HCT116 (cell line): ENCODE results near the gene TEFM.

Source experiments
- ATF3 ChIP-seq: IDR thresholded peaks from 2 replicates; pipeline ENCODE4 v1.6.1; 2012
- CEBPB ChIP-seq: IDR thresholded peaks from 2 replicates; pipeline ENCODE4 v1.6.1; 2012; ENCODE audit warnings: low read depth
- CTCF ChIP-seq, 3 experiments: fragments of 200-600 bp in 1 of 3; sonication (generic) in 1 of 3; IDR thresholded peaks in 2 of 3; conservative IDR thresholded peaks in 1 of 3; 2 replicates each; pipeline ENCODE4 v1.5.1; 2012 to 2017; ENCODE audit warnings: low read depth in 2 of 3, low read length in 2 of 3, antibody characterized with exemption in 1 of 3, borderline replicate concordance in 1 of 3, control low read depth in 1 of 3, mild to moderate bottlenecking in 1 of 3, mixed read lengths in 1 of 3, mixed run types in 1 of 3, moderate library complexity in 1 of 3; ENCODE audit not compliant: insufficient read depth in 1 of 3
- ELF1 ChIP-seq: IDR thresholded peaks from 2 replicates; pipeline ENCODE4 v1.6.1; 2012; ENCODE audit warnings: low read depth, borderline replicate concordance
- EZH2 ChIP-seq: fragments of 200-600 bp; sonication (generic); IDR thresholded peaks from 2 replicates; pipeline ENCODE4 v1.6.1; 2017; ENCODE audit warnings: antibody characterized with exemption, mixed run types
- EZH2phosphoT487 ChIP-seq: fragments of 200-600 bp; IDR thresholded peaks from 2 replicates; pipeline ENCODE4 v1.6.1; 2018; ENCODE audit warnings: antibody characterized with exemption, borderline replicate concordance
- JUND ChIP-seq: IDR thresholded peaks from 2 replicates; pipeline ENCODE4 v1.6.1; 2012
- MAX ChIP-seq: IDR thresholded peaks from 2 replicates; pipeline ENCODE4 v1.6.1; 2012
- POLR2A ChIP-seq: IDR thresholded peaks from 2 replicates; pipeline ENCODE4 v1.7.0; 2011; ENCODE audit warnings: borderline replicate concordance; ENCODE audit not compliant: insufficient read depth, insufficient read length; ENCODE audit errors: extremely low read depth
- POLR2AphosphoS5 ChIP-seq: IDR thresholded peaks from 2 replicates; pipeline ENCODE4 v1.6.1; 2011; ENCODE audit warnings: mild to moderate bottlenecking, low read depth, low read length, moderate library complexity
- REST ChIP-seq: IDR thresholded peaks from 2 replicates; pipeline ENCODE4 v1.6.1; 2012; ENCODE audit warnings: low read depth
- YY1 ChIP-seq: IDR thresholded peaks from 2 replicates; pipeline ENCODE4 v1.6.1; 2011; ENCODE audit warnings: low read length, low read depth, moderate library complexity, mild to moderate bottlenecking; ENCODE audit not compliant: insufficient replicate concordance; ENCODE audit errors: extremely low read depth

- TF ChIP-seq CTCF (IDR thresholded peaks at IDR 0.05 in 2 of 3, conservative IDR thresholded peaks at IDR 0.05 in 1 of 3; ENCODE audit: borderline replicate concordance in 1 of 3, insufficient read depth in 1 of 3, low read depth in 2 of 3, low read length in 2 of 3) (no peak), POLR2AphosphoS5 (no peak), YY1 (no peak), ATF3 (no peak), POLR2A (no peak), EZH2phosphoT487 (no peak), ELF1 (no peak), CEBPB (no peak), REST (no peak), EZH2 (no peak), JUND (no peak), MAX (no peak)
Observed at GRCh38 chr17:30917050-30917449, 11.0 kb upstream of the TEFM start.
